GM20000 (cell line): ENCODE data around the gene PITPNB.

Experiments
- DNase-seq: peaks from one replicate; pipeline ENCODE4 v3.0.0; 2012; ENCODE audit warnings: low spot score
- TF ChIP-seq, protein P1 (sequence below): IDR thresholded peaks from 2 replicates; pipeline ENCODE4 v1.5.1; 2012; ENCODE audit warnings: mild to moderate bottlenecking, control low read depth; ENCODE audit errors: extremely low read depth, missing control alignments

The PITPNB gene

DNA sequence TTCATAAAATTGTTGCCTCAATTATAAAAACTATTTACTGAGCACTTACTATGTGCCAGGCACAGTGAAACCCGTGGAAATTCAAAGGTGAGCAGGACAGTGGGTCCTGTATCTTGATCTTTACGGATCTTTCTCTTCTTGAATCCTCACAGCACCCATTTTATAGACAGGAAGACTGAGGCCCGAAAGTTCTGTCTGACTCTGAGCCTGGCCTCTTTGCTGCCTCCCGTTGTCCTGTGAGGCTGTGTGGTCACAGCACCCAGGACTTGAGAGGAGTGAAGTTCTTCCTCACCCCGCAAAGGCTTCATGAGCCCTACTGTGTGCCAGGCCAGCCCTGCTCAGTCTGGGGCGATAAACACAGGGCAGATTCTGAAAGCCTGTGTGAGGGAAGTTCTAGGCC, 104.1 kb downstream of the PITPNB start:
- TF ChIP-seq, protein P1, sequence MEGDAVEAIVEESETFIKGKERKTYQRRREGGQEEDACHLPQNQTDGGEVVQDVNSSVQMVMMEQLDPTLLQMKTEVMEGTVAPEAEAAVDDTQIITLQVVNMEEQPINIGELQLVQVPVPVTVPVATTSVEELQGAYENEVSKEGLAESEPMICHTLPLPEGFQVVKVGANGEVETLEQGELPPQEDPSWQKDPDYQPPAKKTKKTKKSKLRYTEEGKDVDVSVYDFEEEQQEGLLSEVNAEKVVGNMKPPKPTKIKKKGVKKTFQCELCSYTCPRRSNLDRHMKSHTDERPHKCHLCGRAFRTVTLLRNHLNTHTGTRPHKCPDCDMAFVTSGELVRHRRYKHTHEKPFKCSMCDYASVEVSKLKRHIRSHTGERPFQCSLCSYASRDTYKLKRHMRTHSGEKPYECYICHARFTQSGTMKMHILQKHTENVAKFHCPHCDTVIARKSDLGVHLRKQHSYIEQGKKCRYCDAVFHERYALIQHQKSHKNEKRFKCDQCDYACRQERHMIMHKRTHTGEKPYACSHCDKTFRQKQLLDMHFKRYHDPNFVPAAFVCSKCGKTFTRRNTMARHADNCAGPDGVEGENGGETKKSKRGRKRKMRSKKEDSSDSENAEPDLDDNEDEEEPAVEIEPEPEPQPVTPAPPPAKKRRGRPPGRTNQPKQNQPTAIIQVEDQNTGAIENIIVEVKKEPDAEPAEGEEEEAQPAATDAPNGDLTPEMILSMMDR, result no peak

DNA sequence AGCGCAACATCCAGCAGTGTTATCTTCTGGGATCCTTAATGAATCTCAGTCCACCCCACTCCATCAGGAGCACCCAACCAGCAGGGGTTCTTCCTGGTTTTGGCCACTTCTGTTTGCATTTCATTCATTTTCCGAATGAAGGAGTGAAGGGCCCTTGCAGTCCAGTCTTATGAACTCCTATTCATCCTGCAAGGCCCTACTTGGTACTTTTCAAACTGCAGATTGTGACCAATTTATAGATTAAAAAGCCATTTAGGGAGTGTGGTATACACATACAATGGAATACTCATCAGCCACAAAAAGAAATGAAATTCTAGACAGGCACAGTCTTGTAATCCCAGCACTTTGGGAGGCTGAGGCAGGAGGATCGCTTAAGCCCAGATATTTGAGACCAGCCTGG, 107.3 kb downstream of the PITPNB start:
- DNase-seq, result no peak
- TF ChIP-seq, protein P1, result no peak

More for the DNA sequence above, 104.1 kb downstream of the PITPNB start:
- no peak for DNase-seq

DNA sequence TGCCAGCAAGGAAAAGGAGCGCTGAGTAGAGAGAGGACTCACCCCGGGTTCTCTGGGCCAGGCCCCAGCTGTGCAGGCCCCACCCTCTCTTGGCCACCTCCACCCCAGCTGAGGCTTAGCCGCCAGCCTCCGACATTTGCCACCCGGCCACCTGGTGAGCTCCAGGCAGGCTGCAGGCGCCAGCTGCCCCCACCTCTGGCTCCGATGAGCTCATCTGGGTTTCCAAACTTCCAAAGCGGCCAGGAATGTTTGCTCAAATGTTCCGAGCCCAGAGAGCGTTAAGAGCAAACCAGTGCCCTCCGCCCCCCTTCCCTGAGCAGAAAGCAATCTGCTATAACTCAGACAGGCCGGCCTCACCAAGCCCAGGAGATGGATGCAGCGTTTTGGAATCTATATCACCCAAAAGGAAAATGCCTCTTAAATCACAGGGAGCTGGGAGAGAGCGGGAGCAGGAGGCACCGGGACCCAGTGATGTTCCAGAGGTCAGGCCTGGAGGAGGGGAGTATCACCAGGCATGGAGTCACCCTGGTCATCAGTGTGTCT, 108.4 kb downstream of the PITPNB start:
- TF ChIP-seq, protein P1, result no peak
- DNase-seq, result no peak

DNA sequence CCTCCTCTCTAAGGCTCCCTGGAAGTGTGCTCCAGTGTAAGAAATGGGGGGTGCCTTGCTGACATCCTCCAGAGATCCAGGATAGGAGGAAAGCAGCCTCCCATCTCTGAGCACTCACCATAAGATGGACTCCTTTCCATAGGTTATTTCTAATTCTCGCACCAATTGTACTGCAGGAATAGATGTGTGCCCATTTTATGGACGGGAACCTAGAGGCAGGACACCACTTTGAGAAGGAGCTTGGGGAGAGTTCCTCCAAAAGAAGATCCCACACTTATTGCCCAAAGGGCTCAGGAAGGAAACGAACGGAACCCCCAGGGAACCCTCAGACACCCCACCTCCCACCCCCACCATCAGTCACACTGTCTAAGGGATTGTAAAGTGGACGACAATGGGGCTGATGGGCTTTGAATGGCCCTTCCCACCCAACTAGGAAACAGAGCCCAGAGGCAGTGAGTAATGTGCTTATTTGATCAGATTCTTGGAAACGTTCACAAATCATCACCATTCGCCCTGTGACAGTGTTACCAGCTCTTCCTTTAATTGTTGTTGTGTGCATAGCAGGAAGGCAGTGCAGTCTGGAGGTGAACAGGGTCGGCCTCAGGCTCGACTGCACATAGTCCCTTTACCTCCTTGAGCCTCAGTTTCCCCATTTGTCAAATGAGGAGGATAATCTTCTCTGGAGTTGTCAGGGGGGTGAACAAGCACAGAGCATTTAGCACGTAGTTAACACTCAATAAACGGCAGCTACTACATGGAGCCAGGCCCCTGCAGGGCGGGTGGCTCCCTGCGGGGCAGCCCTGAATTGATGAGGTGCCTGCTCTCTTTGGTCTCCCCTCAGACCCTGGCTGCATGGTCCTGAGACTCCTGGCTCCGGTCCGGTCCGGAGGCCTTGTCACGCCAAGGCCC, 109.1 kb downstream of the PITPNB start:
- DNase-seq, result no peak
- TF ChIP-seq, protein P1, result no peak

- no peak for DNase-seq
- TF ChIP-seq, protein P1, result no peak
Measured at GRCh38 chr22:27809226-27809603, 109.8 kb downstream of the PITPNB start.

GRCh38 chr22:27808451-27809225, 110.4 kb downstream of the PITPNB start:
- TF ChIP-seq, protein P1, result no peak
- no peak for DNase-seq

- no peak for DNase-seq
Measured at GRCh38 chr22:27805841-27806240, 113.2 kb downstream of the PITPNB start.

More at GRCh38 chr22:27805841-27806240, 113.2 kb downstream of the PITPNB start:
- TF ChIP-seq, protein P1, result no peak
